GM12878 (cell line): ENCODE measurements around the gene LRRC7. TPM values are rescaled to one million over a fixed set of nuclear protein-coding genes. Genes with fewer than 3 reads are reported as not detected.

Experiments used
- ATAC-seq: fragments of 200-7000 bp; cut with Tn5 transposase; 3 replicates; pipeline ENCODE4 v1.9.1; 2020; ENCODE audit warnings: mild to moderate bottlenecking, moderate library complexity
- BruUV-seq: library from RNA; stranded (reverse); fragments of 400-500 nt; replicated peaks from 2 replicates; lab custom pipeline; 2021; lab: Mats Ljungman, UMichigan
- CTCF ChIA-PET: fragments of 300-600 bp; sonication (Branson Sonifier 250); formaldehyde crosslinking; extraction: SDS; loops from one replicate; lab custom pipeline; 2021; ENCODE audit warnings: inconsistent platforms; lab: Yijun Ruan, JAX
- POLR2A ChIA-PET: fragments of 350-600 bp; formaldehyde crosslinking; extraction: SDS; loops from one replicate; lab custom pipeline; 2021; ENCODE audit warnings: inconsistent platforms; lab: Charles Lee
- RAD21 ChIA-PET: fragments of 300-600 bp; sonication (Branson Sonifier 250); formaldehyde crosslinking; loops from one replicate; lab custom pipeline; 2023; ENCODE audit warnings: antibody characterized with exemption; ENCODE audit not compliant: unreplicated experiment; lab: Charles Lee
- SMC1A ChIA-PET: fragments of 300-600 bp; sonication (Branson Sonifier 250); formaldehyde crosslinking; loops from one replicate; lab custom pipeline; 2023; ENCODE audit not compliant: unreplicated experiment, uncharacterized antibody; lab: Charles Lee
- DNase-seq: peaks from one replicate; pipeline ENCODE4 v3.0.0-alpha.2; 2011; ENCODE audit warnings: low read depth, low spot score
- FAIRE-seq: peaks from 3 replicates; lab custom pipeline; 2011; peaks lifted over from hg19 to GRCh38; lab: Jason Lieb, UNC
- H2AFZ ChIP-seq: 2 replicates; pipeline ENCODE4 v1.6.0; 2011; ENCODE audit warnings: low read depth, low read length, control low read depth; ENCODE audit not compliant: control insufficient read depth
- H3K27ac ChIP-seq: 2 replicates; pipeline ENCODE4 v1.5.1; 2011; ENCODE audit warnings: control low read depth; ENCODE audit not compliant: control insufficient read depth, insufficient read depth
- H3K27me3 ChIP-seq, 2 experiments: replicated peaks in 1 of 2; 2 replicates each; pipeline versions ENCODE4 v1.6.0 to v1.6.1; 2011; ENCODE audit warnings: low read length in 1 of 2; ENCODE audit not compliant: control insufficient read depth in 2 of 2, insufficient read depth in 2 of 2
- H3K36me3 ChIP-seq, 2 experiments: 2 replicates each; pipeline ENCODE4 v1.5.1; 2011; ENCODE audit warnings: low read length in 1 of 2; ENCODE audit not compliant: control insufficient read depth in 2 of 2, insufficient read depth in 2 of 2
- H3K4me1 ChIP-seq: 2 replicates; pipeline ENCODE4 v1.6.1; 2011; ENCODE audit warnings: mild to moderate bottlenecking, low read length, moderate library complexity, mixed read lengths; ENCODE audit not compliant: control insufficient read depth, insufficient read depth
- H3K4me2 ChIP-seq: 2 replicates; pipeline ENCODE4 v1.6.0; 2011; ENCODE audit warnings: control low read depth; ENCODE audit not compliant: control insufficient read depth, insufficient read depth
- H3K4me3 ChIP-seq: fragments of 200-600 bp; sonication (generic); 2 replicates; pipeline ENCODE4 v1.5.1; 2016
- H3K79me2 ChIP-seq: 2 replicates; pipeline ENCODE4 v1.6.0; 2011; ENCODE audit warnings: low read length; ENCODE audit not compliant: control insufficient read depth, insufficient read depth
- H3K9ac ChIP-seq: 2 replicates; pipeline ENCODE4 v1.8.0; 2011; ENCODE audit warnings: low read length, control low read depth, mixed read lengths; ENCODE audit not compliant: control insufficient read depth, insufficient read depth
- H3K9me3 ChIP-seq: replicated peaks from 3 replicates; pipeline ENCODE4 v1.5.1; 2011; ENCODE audit warnings: mild to moderate bottlenecking, low read length; ENCODE audit not compliant: control insufficient read depth, insufficient read depth
- H4K20me1 ChIP-seq: 2 replicates; pipeline ENCODE4 v1.6.0; 2011; ENCODE audit not compliant: control insufficient read depth, insufficient read depth
- BCL11A ChIP-seq: IDR thresholded peaks from 2 replicates; pipeline ENCODE4 v1.6.1; 2011; ENCODE audit warnings: low read depth, low read length
- DPF2 ChIP-seq: fragments of 450-650 bp; IDR thresholded peaks from 2 replicates; pipeline ENCODE4 v1.6.1; 2017; ENCODE audit warnings: mild to moderate bottlenecking
- E2F8 ChIP-seq: fragments of 450-650 bp; IDR thresholded peaks from 2 replicates; pipeline ENCODE4 v1.6.1; 2018; ENCODE audit warnings: mild to moderate bottlenecking, low read depth, moderate library complexity; ENCODE audit not compliant: partially characterized antibody
- HDAC2 ChIP-seq: fragments of 200-600 bp; sonication (generic); IDR thresholded peaks from 2 replicates; pipeline ENCODE4 v1.6.1; 2017
- IRF4 ChIP-seq: IDR thresholded peaks from 2 replicates; pipeline ENCODE4 v1.6.1; 2011; ENCODE audit warnings: low read depth, low read length
- MYC ChIP-seq: IDR thresholded peaks from 2 replicates; pipeline ENCODE4 v1.6.1; 2011; ENCODE audit warnings: mild to moderate bottlenecking, low read length, moderate library complexity, inconsistent platforms; ENCODE audit not compliant: insufficient read depth, insufficient replicate concordance, insufficient read length, severe bottlenecking
- RELA ChIP-seq: fragments of 450-650 bp; IDR thresholded peaks from 2 replicates; pipeline ENCODE4 v1.8.0; 2014; ENCODE audit warnings: borderline replicate concordance; ENCODE audit not compliant: partially characterized antibody
- TAF1 ChIP-seq: IDR thresholded peaks from 2 replicates; pipeline ENCODE4 v1.6.1; 2011; ENCODE audit warnings: mild to moderate bottlenecking, low read depth, low read length, borderline replicate concordance
- ZNF274 ChIP-seq: IDR thresholded peaks from one replicate; pipeline ENCODE4 v1.8.0; 2011; ENCODE audit not compliant: insufficient read length, insufficient read depth
- in situ Hi-C: fragments of 300-500 bp; cut with MboI; formaldehyde crosslinking; loops from 9 replicates; pipeline ENCODE4 v1.14.3; 2018; ENCODE audit warnings: mixed read lengths
- intact Hi-C: fragments of 100-400 bp; cut with micrococcal nuclease; formaldehyde crosslinking; loops from one replicate; pipeline ENCODE4 v1.14.2; 2022; ENCODE audit not compliant: unreplicated experiment
- polyA plus RNA-seq, 11 experiments: library from polyadenylated mRNA; depleted of rRNA in 4 of 11; unstranded in 6 of 11; stranded (reverse) in 5 of 11; fragments of >200 nt; fragmentation: Nextera tagmentation in 4 of 11; fragmentation: Illumina TruSeq in 1 of 11; extraction: Ambion mirVana in 4 of 11; extraction: Trizol in 1 of 11; gene quantifications; 1 replicate in 1 of 11; 2 replicates in 10 of 11; pipeline versions ENCODE4 v1.2.1 to v1.2.3, GENCODE V29; 2011 to 2016; ENCODE audit warnings: inconsistent platforms in 2 of 11, missing spikeins in 2 of 11, low read depth in 1 of 11
- total RNA-seq, 4 experiments: library from RNA; depleted of rRNA in 3 of 4; stranded (reverse); fragments of >200 nt in 3 of 4; fragmentation: Illumina TruSeq in 1 of 4; extraction: Trizol in 1 of 4; gene quantifications; 2 replicates each; pipeline versions ENCODE4 v1.2.1 to v1.2.3, GENCODE V29; 2013 to 2021

The LRRC7 gene
- total and polyA plus RNA-seq, 10 of the 15 experiments (the other 5 are each of a cell fraction or from before 2014, with no cell fraction given): 0.05 to 1.4 (median 0.24) TPM; not detected in 5

GRCh38 chr1:70061231-70061630 is 493.5 kb downstream of the LRRC7 start:
- no peak for DNase-seq
- POLR2A ChIA-PET: no interaction called here
- Histone ChIP-seq H3K27me3 (no peaks in the 10 kb centered on the region), H3K79me2 (no peaks in the 10 kb centered on the region), H4K20me1 (no peaks in the 10 kb centered on the region), H2AFZ (no peak overlapping the region), H3K9me3 (no peaks in the 10 kb centered on the region), H3K9ac (no peak overlapping the region), H3K4me2 (no peak overlapping the region), H3K27ac (no peak overlapping the region), H3K4me1 (no peaks in the 10 kb centered on the region), H3K4me3 (no peak overlapping the region), H3K36me3 (no peaks in the 10 kb centered on the region)
- CTCF ChIA-PET: no interaction called here
- RAD21 ChIA-PET: no interaction called here
- FAIRE-seq: no peak
- TF ChIP-seq HDAC2 (no peak), IRF4 (no peak), BCL11A (no peak), DPF2 (no peak), MYC (no peak), RELA (no peak)
- intact Hi-C loops (no loop called here), in situ Hi-C loops (no loop called here)
- SMC1A ChIA-PET: no interaction called here
- no peak for ATAC-seq
- no TSS peak for BruUV-seq

GRCh38 chr1:70063861-70064260 is 496.1 kb downstream of the LRRC7 start:
- in situ Hi-C loops: no loop called here
- no TSS peak for BruUV-seq
- Histone ChIP-seq H3K4me1 (no peaks in the 10 kb centered on the region), H3K4me2 (no peak overlapping the region), H3K27me3 (no peaks in the 10 kb centered on the region), H3K36me3 (no peaks in the 10 kb centered on the region), H3K27ac (no peak overlapping the region), H4K20me1 (no peaks in the 10 kb centered on the region), H3K9me3 (no peaks in the 10 kb centered on the region), H3K79me2 (no peaks in the 10 kb centered on the region), H2AFZ (no peak overlapping the region), H3K9ac (no peak overlapping the region), H3K4me3 (no peak overlapping the region)
- ChIA-PET SMC1A (interaction anchor here (2.3 kb wide), 1 partner anchor 26 kb away, joined by 8 read pairs; no protein-coding TSS in a partner anchor), RAD21 (no interaction called here), POLR2A (no interaction called here), CTCF (no interaction called here)
- intact Hi-C loops: no loop called here
- FAIRE-seq: no peak
- no peak for ATAC-seq
- TF ChIP-seq E2F8 (no peak), ZNF274 (no peak), TAF1 (no peak)
- no peak for DNase-seq
